ENCODE data around the gene KXD1. TPM values are rescaled to one million over a fixed set of nuclear protein-coding genes. Genes with fewer than 3 reads are reported as not detected.

The KXD1 gene
- total RNA-seq, 1 donor = 104 TPM

DNA sequence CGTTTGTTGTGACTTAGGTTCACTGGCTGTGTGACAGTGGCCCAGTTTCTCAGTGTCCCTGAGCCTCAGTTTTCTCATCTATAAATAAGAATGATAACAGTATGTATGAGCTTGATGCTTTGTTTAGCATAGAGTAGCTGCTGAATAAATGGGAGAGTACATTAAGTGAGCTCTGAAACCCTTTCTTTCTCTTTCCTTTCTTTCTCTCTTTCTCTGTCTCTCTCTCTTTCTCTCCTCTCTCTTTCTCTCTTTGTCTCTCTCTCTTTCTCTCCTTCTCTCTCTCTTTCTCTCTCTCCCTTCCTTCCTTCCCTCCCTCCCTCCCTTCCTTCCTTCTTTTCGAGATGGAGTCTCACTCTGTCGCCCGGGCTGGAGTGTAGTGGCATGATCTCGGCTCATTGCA lies 2.0 kb downstream of the KXD1 start:
- no peak overlapping the region for H3K27ac ChIP-seq (ENCODE audit: low read depth, low read length)
- H4K20me1 ChIP-seq (ENCODE audit: insufficient read depth, low read length) = peaks cover 4% of the 10 kb centered on the region
- no peak overlapping the region for H3K4me2 ChIP-seq (ENCODE audit: insufficient read depth, low read length)
- H3K79me2 ChIP-seq (ENCODE audit: insufficient read depth, low read length) = peaks cover 45% of the 10 kb centered on the region
- peaks cover 16% of the 10 kb centered on the region for H3K36me3 ChIP-seq (ENCODE audit: insufficient read depth, low read length)
- no peak for TF ChIP-seq CTCF (IDR thresholded peaks at IDR 0.05; ENCODE audit: extremely low read depth, low read depth, low read length)
- H2AFZ ChIP-seq (ENCODE audit: low read length) = no peak overlapping the region
- no peak overlapping the region for H3K4me3 ChIP-seq (ENCODE audit: insufficient read depth, low read length)
- DNase-seq (ENCODE audit: insufficient read length, low spot score, missing footprints) = no peak
- H3K4me1 ChIP-seq (ENCODE audit: insufficient read depth, low read length) = peaks cover 24% of the 10 kb centered on the region
- no peaks in the 10 kb centered on the region for H3K9me3 ChIP-seq (ENCODE audit: low read depth, low read length)
- no peaks in the 10 kb centered on the region for H3K27me3 ChIP-seq (ENCODE audit: insufficient read depth, low read length)

- Histone ChIP-seq H3K27ac (ENCODE audit: low read depth, low read length) (peak overlapping the region; percentile 91), H3K4me2 (ENCODE audit: insufficient read depth, low read length) (peak overlapping the region; percentile 7), H3K79me2 (ENCODE audit: insufficient read depth, low read length) (peaks cover 47% of the 10 kb centered on the region), H3K4me3 (ENCODE audit: insufficient read depth, low read length) (no peak overlapping the region), H3K36me3 (ENCODE audit: insufficient read depth, low read length) (peaks cover 34% of the 10 kb centered on the region), H4K20me1 (ENCODE audit: insufficient read depth, low read length) (peaks cover 4% of the 10 kb centered on the region), H3K9me3 (ENCODE audit: low read depth, low read length) (no peaks in the 10 kb centered on the region), H3K27me3 (ENCODE audit: insufficient read depth, low read length) (no peaks in the 10 kb centered on the region), H3K4me1 (ENCODE audit: insufficient read depth, low read length) (peaks cover 24% of the 10 kb centered on the region), H2AFZ (ENCODE audit: low read length) (no peak overlapping the region)
- peak; percentile 96 for DNase-seq (ENCODE audit: insufficient read length, low spot score, missing footprints)
- no peak for TF ChIP-seq CTCF (IDR thresholded peaks at IDR 0.05; ENCODE audit: extremely low read depth, low read depth, low read length)
These were observed 4.4 kb downstream of the KXD1 start for GRCh38 chr19:18562086-18562485.

DNA sequence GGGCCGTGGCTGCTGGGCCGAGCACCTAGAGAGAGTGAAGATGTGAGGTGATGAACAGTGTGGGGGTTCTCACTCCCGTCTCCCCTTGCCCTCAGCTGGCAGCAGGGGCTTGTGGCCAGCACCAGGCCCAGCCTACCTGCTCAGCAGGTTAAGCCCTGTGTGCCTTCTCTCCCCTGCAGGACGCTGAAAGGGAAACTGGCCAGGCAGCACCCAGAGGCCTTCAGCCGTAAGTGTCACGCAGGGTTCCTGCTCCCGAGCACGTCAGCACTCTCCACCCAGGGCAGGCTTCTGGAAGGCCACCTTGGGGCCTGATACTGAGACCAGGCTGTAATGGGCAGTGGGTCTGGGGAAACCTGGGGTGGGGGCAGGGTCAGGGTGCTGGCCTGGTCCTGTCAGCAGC lies 9.3 kb downstream of the KXD1 start:
- Histone ChIP-seq H3K79me2 (ENCODE audit: insufficient read depth, low read length) (peaks cover 9% of the 10 kb centered on the region), H3K9me3 (ENCODE audit: low read depth, low read length) (no peaks in the 10 kb centered on the region), H3K27me3 (ENCODE audit: insufficient read depth, low read length) (no peaks in the 10 kb centered on the region), H3K27ac (ENCODE audit: low read depth, low read length) (no peak overlapping the region), H3K4me3 (ENCODE audit: insufficient read depth, low read length) (no peak overlapping the region), H2AFZ (ENCODE audit: low read length) (no peak overlapping the region), H4K20me1 (ENCODE audit: insufficient read depth, low read length) (no peaks in the 10 kb centered on the region), H3K4me2 (ENCODE audit: insufficient read depth, low read length) (no peak overlapping the region), H3K4me1 (ENCODE audit: insufficient read depth, low read length) (peaks cover 13% of the 10 kb centered on the region), H3K36me3 (ENCODE audit: insufficient read depth, low read length) (peaks cover 62% of the 10 kb centered on the region)
- DNase-seq (ENCODE audit: insufficient read length, low spot score, missing footprints) = no peak
- no peak for TF ChIP-seq CTCF (IDR thresholded peaks at IDR 0.05; ENCODE audit: extremely low read depth, low read depth, low read length)

GRCh38 chr19:18568367-18568766 lies 10.7 kb downstream of the KXD1 start:
- no peak for DNase-seq (ENCODE audit: insufficient read length, low spot score, missing footprints)
- Histone ChIP-seq H3K27ac (ENCODE audit: low read depth, low read length) (no peak overlapping the region), H3K9me3 (ENCODE audit: low read depth, low read length) (no peaks in the 10 kb centered on the region), H3K27me3 (ENCODE audit: insufficient read depth, low read length) (no peaks in the 10 kb centered on the region), H4K20me1 (ENCODE audit: insufficient read depth, low read length) (peaks cover 13% of the 10 kb centered on the region), H3K36me3 (ENCODE audit: insufficient read depth, low read length) (peaks cover 64% of the 10 kb centered on the region), H3K4me2 (ENCODE audit: insufficient read depth, low read length) (no peak overlapping the region), H2AFZ (ENCODE audit: low read length) (no peak overlapping the region), H3K4me1 (ENCODE audit: insufficient read depth, low read length) (peaks cover 14% of the 10 kb centered on the region), H3K4me3 (ENCODE audit: insufficient read depth, low read length) (no peak overlapping the region), H3K79me2 (ENCODE audit: insufficient read depth, low read length) (peaks cover 22% of the 10 kb centered on the region)
- no peak for TF ChIP-seq CTCF (IDR thresholded peaks at IDR 0.05; ENCODE audit: extremely low read depth, low read depth, low read length)
